Stimulated activated CD8-positive, alpha-beta memory T cell treated with anti-CD3 and anti-CD28 coated beads, Interleukin-12 subunit alpha, Interleukin-12 subunit beta, amount 100 ng/mL, for 1 hour (primary cell): ENCODE results near the gene CCDC57.

ENCODE experiments used
- DNase-seq: peaks from one replicate; pipeline ENCODE4 v3.0.0-alpha.2; 2020; ENCODE audit warnings: low read depth

The CCDC57 gene

DNA sequence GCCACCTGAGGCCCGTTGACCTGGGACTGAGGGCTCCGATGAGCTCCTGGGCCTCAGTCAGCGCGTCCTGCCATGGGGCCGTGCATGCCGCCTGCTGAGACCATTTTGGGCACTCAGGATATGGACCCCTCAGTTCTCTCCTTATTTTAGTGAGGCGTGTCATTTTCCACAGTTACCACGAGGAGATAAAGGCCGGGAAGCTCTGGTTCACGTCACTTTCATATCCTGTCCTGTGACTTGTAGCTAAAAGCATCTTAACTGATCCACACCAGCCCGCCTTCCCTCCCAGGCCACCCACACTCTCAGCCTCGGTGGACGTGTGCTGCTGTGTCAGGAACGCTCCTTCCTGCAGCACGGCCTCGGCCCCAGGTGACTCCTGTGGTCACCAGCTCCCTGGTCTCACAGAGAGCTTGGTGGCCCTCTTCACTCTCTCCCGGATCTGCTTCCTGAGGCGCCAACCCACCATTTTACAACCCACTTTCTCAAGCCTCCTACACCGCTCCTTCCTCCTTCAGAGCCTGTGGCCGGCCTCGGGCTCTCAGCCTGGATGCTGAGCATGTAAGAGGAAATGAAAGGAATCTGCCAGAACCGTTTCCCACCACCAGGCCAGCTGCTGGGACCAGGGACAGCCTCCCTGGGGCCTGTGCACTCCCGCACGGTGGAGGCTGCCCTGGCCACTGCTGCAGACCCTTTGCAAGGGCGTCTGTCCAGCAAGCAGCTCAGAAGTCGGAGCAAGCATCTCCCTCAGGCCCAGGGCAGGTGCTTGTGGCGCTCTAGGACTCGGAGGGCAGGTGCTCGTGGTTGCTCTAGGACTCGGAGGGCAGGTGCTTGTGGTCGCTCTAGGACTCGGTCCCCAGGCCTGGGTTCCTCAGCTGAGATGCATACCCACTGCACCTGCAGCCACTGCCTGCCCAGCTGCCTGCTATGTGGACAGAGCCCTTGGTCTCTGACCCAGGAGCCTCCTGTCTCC lies 90.7 kb downstream of the CCDC57 start:
- DNase-seq, result no peak

DNA sequence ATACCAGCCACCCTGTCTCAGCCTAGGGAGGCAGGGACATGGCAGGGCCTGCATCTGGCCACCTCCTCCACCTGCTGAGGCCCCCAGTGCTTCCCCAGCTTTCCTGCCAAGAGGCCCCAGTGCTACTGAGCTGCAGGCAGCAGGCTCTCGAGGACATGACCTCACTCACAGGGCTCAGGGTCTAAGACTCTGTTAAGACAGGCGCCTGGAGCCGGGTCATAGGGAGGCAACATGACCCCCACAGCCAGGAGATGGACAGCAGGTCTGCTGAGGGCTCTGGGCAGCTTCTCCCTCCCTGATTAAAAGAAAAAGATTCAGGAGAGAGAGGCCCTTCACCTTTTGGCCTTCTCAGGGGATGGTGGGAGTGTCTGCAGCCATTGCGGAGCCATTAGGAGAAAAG lies 91.4 kb downstream of the CCDC57 start:
- no peak for DNase-seq

DNA sequence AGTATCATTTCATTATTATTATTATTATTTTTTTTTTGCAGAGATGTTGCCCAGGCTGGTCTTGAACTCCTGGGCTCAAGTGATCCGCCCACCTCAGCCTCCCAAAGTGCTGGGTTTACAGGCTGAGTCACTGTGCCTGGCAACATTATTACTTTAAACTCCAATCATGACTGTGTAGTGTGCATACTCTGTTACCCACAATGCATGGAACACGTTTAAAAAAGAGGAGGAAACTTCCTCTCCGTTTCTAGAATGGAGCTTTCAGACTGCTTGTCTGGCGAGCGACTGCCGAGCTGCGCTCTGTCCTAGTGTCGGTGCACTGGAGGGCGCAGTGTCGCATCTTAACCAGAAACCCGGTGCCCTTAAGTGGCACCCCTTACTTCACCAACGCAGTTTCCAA lies 92.5 kb downstream of the CCDC57 start:
- no peak for DNase-seq

DNA sequence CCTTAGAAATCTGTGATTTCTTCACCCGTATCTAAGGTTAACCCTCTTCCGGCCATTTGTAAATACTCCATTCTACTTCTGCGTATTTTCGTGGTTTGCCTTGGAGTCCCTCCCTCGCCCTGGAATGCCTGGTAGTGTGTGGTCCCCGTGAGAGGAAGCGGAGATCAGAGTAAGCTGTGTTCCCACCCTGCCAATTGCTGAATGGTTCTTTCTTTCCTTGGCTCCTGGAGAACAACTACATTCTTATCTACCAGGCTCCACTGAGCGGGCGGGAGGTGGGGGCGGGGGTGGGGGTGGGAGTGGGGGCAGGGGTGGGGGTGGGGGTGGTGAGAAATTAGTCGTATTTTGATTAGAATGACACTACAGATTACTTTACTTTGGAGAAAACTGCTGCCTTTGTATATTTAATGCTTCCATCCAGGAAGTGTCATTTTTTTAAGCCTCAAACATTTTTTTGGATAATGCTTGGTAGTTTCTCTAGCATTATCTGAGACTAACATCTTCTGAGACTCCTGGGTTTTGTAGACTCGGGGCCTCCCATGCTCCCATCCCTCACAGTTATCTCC lies 93.7 kb downstream of the CCDC57 start:
- no peak for DNase-seq

DNA sequence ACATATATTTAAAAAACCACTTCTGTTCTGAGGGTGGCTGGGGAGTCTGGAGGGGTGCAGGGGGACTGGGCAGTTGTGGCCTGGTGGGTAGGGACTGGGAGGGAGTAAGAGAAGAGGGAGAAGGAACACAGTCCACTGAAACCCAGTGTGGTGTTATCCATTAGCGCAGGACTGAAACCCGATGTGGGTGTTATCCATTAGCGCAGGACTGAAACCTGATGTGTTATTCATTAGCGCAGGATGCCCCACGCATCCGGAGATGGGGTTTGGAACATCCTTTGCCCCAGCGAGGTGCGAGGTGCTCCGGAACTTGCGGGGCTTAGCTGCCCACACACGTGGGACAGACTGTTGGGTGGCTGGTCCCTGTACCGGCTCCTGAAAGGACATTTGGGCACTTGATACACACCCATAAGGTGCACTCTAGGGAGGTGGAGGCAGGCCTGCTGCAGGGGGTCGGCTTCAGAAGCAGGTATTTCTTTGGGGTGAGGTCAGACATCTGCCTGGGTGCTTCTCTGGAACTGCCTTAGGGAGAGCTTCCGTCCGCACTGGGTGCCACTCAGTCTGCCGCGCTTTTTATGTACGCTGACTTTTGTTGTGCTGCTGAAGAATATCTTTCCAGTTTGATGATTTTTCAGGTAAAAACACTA lies 94.4 kb downstream of the CCDC57 start:
- no peak for DNase-seq

DNA sequence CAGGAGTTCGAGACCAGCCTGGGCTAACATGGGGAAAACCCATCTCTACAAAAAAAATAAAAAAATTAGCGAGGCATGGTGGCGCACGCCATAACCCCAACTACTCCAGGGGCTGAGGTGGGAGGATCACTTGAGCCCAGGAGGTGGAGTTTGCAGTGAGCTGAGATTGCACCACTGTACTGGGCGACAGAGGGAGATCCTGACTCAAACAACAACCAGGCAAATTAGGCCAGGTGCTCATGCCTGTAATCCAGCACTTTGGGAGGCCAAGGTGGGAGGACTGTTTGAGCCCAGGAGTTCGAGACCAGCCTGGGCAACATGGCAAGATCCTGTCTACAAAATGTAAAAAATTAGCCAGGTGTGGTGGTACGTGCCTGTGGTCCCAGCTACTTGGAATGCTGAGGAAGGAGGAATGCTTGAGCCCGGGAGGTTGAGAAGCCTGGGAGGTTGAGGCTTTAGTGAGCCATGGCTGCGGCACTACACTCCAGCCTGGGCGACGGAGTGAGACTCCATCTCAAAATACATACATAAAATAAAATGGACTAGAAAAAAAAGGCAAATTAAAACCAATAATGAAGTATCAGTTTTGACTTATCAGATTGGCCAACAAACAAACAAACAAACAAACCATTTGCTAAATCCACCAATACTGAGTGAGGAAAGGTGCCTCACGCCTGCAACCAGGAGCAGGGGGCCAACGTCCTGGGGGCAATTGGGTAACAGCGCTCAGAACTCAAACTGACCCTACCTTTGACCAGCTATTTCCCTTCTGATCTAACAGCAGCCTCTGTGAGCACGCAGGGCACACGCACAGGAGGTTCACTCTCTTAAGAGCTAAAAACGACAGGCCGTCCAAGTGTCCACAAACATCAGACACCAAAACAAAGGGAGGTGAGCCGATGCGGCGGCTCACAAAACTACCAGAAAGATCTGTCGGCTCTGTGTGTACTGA lies 95.2 kb downstream of the CCDC57 start:
- DNase-seq, result no peak

DNA sequence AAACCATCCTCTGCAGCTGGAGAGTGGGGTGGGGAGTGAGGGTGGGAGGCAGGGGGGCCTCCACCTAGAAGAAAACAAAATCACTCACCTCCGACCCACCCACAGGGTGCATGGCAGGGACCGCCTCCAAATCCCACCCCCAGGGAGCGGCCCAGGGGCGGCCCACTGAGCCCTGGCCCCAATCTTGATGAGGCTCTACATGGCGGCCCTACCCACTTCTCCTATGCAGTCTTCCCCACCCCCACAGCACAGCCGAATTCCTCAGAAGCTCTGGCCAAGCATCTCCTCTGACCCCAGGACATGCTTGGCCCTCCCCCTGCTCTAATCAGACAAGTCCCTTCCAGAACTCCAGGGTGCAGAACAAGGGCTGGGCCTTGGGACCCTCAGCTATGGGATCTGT lies 96.4 kb downstream of the CCDC57 start:
- DNase-seq, result no peak

DNA sequence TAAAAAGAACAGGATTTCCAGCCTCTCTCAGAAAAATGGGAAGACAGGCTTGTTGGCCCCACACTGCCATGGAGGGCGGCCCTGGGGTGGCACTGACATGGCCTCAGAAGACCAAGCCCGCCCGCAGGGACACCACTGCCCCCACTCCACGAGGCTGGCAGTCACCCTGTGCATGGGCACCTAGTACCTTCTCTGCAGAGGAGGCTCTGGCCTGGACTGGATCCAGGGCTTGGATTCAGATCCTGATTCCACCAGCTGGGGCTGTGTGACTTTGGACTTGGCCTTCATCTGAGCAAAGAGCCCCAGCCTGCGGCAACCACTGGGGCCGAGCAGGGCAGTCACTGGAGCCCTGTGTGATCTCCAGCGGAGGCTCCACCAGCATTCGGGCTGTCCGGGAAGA lies 97.8 kb downstream of the CCDC57 start:
- DNase-seq, result no peak

DNA sequence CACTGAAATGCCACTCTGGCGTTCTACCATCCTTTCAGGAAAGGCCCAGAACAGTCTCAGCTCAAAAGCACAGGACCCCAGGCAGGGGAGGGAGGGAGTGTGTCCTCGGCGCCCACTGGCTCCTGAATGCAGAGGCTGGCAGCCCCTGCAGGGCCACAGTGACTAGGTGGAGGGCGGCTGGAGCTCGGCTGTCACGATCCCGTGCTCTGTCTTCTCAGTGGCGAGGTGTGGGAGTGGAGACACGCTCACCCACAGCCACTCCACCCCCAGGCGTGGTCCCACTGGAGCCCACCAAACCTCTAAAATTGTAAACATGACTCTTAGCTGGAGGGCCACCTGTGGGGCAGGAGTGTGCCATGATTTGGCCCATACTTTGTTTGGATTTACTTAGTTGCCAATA lies 98.2 kb downstream of the CCDC57 start:
- DNase-seq, result no peak

DNA sequence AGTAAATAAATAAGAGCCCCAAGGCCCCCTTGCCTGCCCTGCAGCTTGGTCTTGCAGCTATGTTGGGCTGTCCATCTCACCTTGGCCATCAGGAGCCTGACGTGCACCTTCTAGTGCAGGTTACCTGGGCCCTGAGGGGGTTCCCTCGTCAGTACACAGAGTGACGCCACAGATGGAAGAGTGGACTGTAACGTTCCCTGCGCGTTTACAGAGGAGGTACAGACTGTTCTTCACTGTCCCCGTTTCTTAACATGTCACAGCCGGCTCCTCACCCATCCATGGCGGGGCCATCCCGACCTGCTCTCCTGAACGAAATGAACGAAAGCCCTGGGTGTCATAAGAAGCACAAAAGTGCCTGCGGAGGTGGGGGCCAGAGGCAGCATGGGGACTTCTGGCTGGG lies 98.7 kb downstream of the CCDC57 start:
- no peak for DNase-seq

DNA sequence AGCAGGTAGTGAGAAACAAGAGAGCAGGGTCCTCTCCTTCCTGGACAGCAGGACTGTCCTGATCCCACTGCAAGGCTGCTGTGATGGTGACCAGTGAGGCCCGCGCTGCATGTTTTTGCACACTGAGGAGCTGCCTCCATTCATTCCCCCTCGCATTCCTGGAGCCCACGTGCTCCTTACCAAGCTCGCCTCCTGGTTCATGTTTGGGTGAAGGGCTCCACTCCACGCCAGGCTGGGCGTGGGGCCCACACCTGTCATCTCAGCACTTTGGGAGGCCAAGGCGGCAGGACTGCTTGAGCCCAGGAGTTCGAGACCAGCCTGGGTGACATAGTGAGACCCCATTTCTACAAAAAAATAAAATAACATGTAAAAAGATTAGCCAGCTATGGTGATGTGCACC lies 99.2 kb downstream of the CCDC57 start:
- DNase-seq, result no peak

DNA sequence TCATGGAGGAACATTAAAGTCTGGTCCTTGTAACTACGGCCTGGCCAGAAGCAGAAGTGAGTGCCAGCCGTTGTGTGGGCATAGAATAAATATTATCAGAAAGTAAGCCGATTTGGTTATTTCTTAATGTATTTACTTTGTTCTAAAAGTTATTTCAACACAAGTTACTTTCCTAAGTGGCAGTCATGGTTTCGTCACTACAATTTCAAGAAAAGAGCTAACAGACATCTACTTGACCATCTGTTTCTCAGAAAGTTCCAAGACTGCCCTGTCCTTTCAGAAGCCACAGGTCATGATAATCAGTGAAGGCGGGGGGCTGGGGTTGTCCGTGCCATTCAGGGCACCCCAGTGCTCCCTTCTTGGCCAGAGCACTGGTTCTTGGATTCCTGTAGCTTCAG lies 99.7 kb downstream of the CCDC57 start:
- DNase-seq, result no peak

DNA sequence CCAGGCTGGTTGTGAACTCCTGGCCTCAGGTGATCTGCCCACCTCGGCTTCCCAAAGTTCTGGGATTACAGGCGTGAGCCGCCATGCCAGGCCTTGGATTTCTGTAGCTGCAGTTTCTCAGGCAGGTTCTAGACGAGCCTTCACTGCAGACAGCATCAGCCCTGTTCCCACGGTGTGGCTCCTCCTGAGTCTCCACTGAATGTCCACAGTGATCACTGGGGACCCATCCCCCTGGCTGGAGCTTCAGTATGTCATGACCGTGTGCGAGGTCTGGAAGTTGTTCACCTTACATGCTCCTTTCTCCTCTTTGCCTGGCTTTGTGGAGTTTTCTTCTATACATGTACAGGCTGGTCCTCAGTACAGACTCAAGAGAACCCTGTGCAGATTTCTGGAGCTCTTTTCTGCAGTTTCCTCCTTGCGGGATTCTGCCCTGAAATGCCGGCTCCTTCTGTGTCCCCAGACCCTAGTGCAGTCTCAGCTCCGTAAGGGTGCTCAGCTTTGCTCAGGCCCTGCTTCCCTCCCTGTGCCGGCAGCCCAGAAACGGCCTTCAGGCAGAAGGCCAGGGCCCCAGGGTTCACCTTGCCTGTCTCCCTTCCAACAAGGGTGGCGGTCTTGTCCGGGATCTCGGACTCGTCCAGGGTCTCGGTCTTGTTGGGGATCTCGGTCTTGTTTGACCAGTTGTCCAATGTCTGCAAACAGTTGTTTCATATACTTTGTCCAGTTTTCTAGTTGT lies 100.3 kb downstream of the CCDC57 start:
- DNase-seq, result no peak

DNA sequence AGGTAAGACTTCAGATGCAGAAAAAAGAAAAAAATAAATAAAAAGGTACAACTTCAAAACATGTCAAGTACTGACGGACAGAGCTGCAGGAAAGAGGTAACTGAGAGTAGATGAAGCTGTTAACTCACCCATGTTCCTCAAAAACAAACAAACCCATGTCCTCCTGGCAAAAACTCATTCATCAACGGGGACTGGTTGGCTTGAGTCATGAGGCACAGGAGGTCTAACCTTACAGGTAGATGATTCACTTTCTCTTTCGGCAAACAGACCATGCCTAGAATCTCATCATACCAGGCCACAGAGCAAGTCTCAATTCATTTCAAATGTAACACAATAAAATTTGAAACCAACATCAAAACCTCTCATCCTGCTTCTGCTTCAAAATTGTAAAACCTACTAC lies 102.3 kb downstream of the CCDC57 start:
- no peak for DNase-seq

DNA sequence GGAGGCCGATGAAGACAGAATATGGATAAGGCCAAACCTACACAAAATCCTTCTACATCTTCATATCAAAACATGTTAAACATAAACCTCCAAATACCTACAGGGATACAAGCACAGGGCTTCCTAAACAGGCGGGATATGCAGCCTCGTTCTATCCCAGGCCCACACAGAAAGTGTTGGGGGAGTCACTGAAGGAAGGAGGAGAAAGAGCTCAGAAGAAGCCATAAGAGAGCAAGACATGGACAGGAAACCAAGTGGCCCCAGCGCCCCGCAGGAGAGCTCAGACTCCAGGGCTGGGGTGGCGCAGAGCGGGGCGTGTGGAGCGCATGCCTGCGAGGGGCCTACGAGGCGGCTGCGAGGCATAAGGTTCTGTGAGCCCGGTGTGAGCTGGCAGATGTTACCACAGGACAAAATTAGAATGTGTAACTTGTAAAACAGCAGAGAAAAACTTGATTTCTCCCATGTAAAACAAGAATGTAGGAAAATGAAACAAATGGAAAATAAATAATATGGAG lies 103.6 kb downstream of the CCDC57 start:
- no peak for DNase-seq

DNA sequence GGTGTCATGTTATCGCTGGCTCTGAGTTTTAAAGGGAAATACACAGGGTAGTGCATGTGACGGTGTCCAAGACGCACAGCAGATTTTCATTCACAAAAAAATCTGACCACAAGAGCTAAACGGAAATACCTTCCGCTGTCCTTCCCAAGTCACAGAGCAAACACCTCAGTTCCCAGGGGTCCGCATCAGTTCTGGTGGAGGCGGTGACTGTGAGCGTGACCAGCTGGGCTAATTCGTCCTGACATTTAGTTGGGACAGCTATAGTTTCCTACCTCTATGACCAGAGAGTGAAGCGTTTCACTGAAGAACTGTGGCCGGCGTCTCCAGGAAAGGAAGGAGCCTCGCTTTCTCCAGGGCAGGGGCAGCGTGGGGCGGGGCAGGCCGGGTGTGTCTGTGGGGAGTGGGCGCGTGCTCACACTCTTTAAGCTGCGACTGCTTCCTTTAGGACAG lies 104.1 kb downstream of the CCDC57 start:
- no peak for DNase-seq

DNA sequence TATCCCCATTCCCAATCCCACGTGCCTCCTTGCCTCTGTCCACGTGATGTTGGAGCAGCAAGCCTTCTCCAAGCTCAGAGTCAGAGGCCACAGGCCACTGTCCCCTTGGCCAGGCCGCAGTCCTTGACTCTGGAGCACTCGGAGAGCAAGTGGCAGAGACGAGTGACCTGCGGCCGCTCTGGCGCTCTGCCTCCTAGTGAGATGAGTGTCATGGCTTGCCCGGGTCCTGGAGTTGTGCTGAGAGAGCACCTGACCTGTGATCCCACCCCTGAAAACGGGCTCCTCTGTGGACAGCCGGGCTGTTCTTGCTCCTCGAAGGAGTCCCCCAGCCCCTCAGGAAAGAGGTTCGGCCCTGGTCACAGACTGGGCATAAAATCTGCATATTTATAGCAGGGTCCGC lies 104.6 kb downstream of the CCDC57 start:
- DNase-seq, result no peak

DNA sequence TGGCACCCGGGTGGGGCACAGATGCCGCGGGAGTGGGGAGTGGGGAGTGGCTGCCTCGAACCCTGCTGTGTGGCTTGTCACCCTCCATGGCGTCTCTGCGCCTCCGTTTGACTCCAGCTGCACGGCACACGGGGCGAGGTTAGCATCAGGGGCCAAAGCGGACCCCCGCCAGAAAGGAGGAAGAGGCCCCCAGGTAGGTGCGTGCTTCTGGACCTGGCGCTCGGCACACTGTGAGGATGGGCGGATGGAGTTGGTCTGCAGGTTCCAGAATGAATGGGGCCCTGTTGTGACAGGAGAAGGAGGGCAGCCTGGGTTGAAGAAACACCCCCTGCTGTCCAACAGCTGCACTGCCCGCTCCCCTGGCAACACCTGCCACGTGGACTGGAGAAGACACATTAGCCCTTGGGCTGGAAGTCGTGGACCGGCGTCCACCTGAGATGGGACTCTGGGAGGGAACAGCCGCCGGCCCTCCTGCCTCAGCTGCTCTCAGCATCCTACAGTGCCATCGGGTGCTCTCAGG lies 105.2 kb downstream of the CCDC57 start:
- DNase-seq, result no peak

DNA sequence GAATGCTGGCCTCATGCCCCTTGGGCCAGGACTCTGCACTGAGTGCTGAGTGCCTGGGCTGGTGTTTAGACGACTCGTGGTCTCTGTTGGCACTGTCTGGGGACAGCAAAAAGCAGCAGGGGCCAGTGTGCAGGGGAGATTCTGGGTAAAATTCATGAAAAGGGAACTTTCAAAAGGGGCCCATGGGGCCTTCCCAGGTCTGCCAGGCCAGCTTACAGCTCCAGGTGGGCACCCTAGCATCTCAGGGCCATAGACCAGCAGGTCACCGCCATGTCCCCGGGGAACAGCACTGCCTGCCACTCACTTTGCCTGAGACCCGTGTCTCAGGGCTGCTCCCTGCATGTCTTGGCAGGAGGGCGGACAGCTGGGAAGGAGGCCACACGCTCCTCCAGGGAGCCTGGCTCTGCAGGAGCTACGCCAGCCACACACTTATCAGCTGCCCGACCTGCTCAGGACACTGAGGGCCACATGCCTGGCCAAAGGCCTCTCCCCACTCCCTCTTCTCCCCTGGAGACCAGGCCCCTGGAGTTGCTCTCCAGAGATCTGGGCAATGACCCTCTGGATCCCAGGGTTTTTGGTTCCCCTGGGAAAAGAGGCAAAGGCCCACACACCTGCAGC lies 105.8 kb downstream of the CCDC57 start:
- no peak for DNase-seq
